GM23338 (cell line): ENCODE data around the gene DECR2. TPM values are rescaled to one million over a fixed set of nuclear protein-coding genes. Genes with fewer than 3 reads are reported as not detected.

Source experiments
- ATAC-seq: fragments of 200-7000 bp; cut with Tn5 transposase; 3 replicates; pipeline ENCODE4 v1.9.1; 2020
- DNase-seq: peaks from one replicate; pipeline ENCODE4 v3.0.0-alpha.2; 2015; ENCODE audit warnings: low spot score
- H2AFZ ChIP-seq: fragments of 200-600 bp; sonication (generic); 2 replicates; pipeline ENCODE4 v1.8.0; 2016; ENCODE audit warnings: antibody characterized with exemption, mild to moderate bottlenecking, moderate library complexity
- H3F3A ChIP-seq: fragments of 200-600 bp; sonication (generic); replicated peaks from 2 replicates; pipeline ENCODE4 v1.8.0; 2017; ENCODE audit warnings: antibody characterized with exemption, mixed run types, low read depth
- H3K27ac ChIP-seq: fragments of 200-600 bp; sonication (generic); 2 replicates; pipeline ENCODE4 v1.6.1; 2016; ENCODE audit warnings: low read depth
- H3K27me3 ChIP-seq: fragments of 200-600 bp; sonication (generic); 2 replicates; pipeline ENCODE4 v1.8.0; 2016; ENCODE audit warnings: mild to moderate bottlenecking, mixed run types, moderate library complexity; ENCODE audit not compliant: insufficient read depth
- H3K36me3 ChIP-seq: fragments of 200-600 bp; sonication (generic); 2 replicates; pipeline ENCODE4 v1.8.0; 2016; ENCODE audit warnings: mild to moderate bottlenecking; ENCODE audit not compliant: insufficient read depth
- H3K4me1 ChIP-seq: fragments of 200-600 bp; sonication (generic); 2 replicates; pipeline ENCODE4 v1.8.0; 2016; ENCODE audit warnings: mild to moderate bottlenecking, moderate library complexity; ENCODE audit not compliant: insufficient read depth
- H3K4me2 ChIP-seq: fragments of 200-600 bp; sonication (generic); 2 replicates; pipeline ENCODE4 v1.7.1; 2017; ENCODE audit warnings: mixed run types
- H3K4me3 ChIP-seq: fragments of 200-600 bp; sonication (generic); 2 replicates; pipeline ENCODE4 v1.6.1; 2016; ENCODE audit warnings: mixed run types
- H3K79me2 ChIP-seq: fragments of 200-600 bp; sonication (generic); replicated peaks from 2 replicates; pipeline ENCODE4 v1.8.0; 2017; ENCODE audit warnings: mild to moderate bottlenecking; ENCODE audit not compliant: insufficient read depth
- H3K9me2 ChIP-seq: fragments of 200-600 bp; sonication (generic); 2 replicates; pipeline ENCODE4 v1.8.0; 2017; ENCODE audit not compliant: insufficient read depth
- H4K20me1 ChIP-seq: fragments of 200-600 bp; sonication (generic); replicated peaks from 2 replicates; pipeline ENCODE4 v1.8.0; 2017; ENCODE audit warnings: mild to moderate bottlenecking; ENCODE audit not compliant: insufficient read depth
- H3K27ac Mint-ChIP-seq: 2 replicates; pipeline ENCODE4 v1.8.0; 2020; ENCODE audit warnings: inconsistent platforms, mild to moderate bottlenecking, moderate library complexity, mixed read lengths
- H3K27me3 Mint-ChIP-seq: 3 replicates; pipeline ENCODE4 v1.8.0; 2022; ENCODE audit warnings: low read depth, mild to moderate bottlenecking, moderate library complexity, mixed read lengths, inconsistent platforms; ENCODE audit not compliant: insufficient read depth, poor library complexity
- H3K36me3 Mint-ChIP-seq: 3 replicates; pipeline ENCODE4 v1.8.0; 2021; ENCODE audit warnings: low read depth, mild to moderate bottlenecking, inconsistent platforms, moderate library complexity, mixed read lengths
- H3K4me1 Mint-ChIP-seq: 3 replicates; pipeline ENCODE4 v1.8.0; 2020; ENCODE audit warnings: mild to moderate bottlenecking, inconsistent platforms, mixed read lengths
- H3K4me3 Mint-ChIP-seq: 3 replicates; pipeline ENCODE4 v1.8.0; 2021; ENCODE audit warnings: moderate library complexity, mild to moderate bottlenecking, inconsistent platforms, mixed read lengths
- H3K9me3 Mint-ChIP-seq: 3 replicates; pipeline ENCODE4 v1.8.0; 2020; ENCODE audit warnings: moderate library complexity, mild to moderate bottlenecking, inconsistent platforms, mixed read lengths
- CTCF ChIP-seq, 2 experiments: fragments of 200-600 bp in 1 of 2; sonication (generic) in 1 of 2; conservative IDR thresholded peaks; 2 replicates each; pipeline versions ENCODE4 v1.5.1 to v1.6.1; 2016 to 2017; ENCODE audit warnings: antibody characterized with exemption in 2 of 2, low read depth in 2 of 2, mild to moderate bottlenecking in 2 of 2, moderate library complexity in 1 of 2
- ETS1 ChIP-seq: IDR thresholded peaks from 2 replicates; pipeline ENCODE4 v1.6.1; 2016; ENCODE audit warnings: antibody characterized with exemption
- NANOG ChIP-seq: IDR thresholded peaks from 2 replicates; pipeline ENCODE4 v1.6.1; 2016; ENCODE audit warnings: antibody characterized with exemption, borderline replicate concordance
- POLR2AphosphoS5 ChIP-seq: IDR thresholded peaks from 2 replicates; pipeline ENCODE4 v1.6.1; 2016; ENCODE audit warnings: antibody characterized with exemption, low read depth
- ZNF331 ChIP-seq: fragments of 250-450 bp; sonication (Bioruptor Pico); IDR thresholded peaks from 2 replicates; pipeline ENCODE4 v1.5.0; 2020; ENCODE audit warnings: low read depth, mild to moderate bottlenecking, moderate library complexity
- polyA plus RNA-seq: library from polyadenylated mRNA; unstranded; fragments of >200 nt; fragmentation: Nextera tagmentation; extraction: Ambion mirVana; gene quantifications from 2 replicates; pipeline ENCODE4 v1.2.1, GENCODE V29; 2016
- total RNA-seq: library from RNA; depleted of rRNA; stranded (reverse); fragments of >200 nt; shearing (Covaris generic); gene quantifications from 2 replicates; pipeline ENCODE4 v1.2.3, GENCODE V29; 2014

DECR2 gene
- total and polyA plus RNA-seq, 2 experiments from 2014 or later: 20.3 to 26.9 TPM

- peak within 1 kb of the TSS; percentile 90 for H3K4me2 ChIP-seq
- H3K4me3 ChIP-seq: peak within 1 kb of the TSS; percentile 95
- Mint-ChIP-seq H3K36me3 (peaks cover 15% of the 10 kb centered on the region; the same call in 2 of the 3 replicates), H3K9me3 (no peaks in the 10 kb centered on the region; the same call in 2 of the 3 replicates), H3K4me1 (peaks cover 35% of the 10 kb centered on the region), H3K27ac (peak within 1 kb of the TSS; percentile 93; the same call in 1 of the 2 replicates), H3K27me3 (peaks cover 36% of the 10 kb centered on the region), H3K4me3 (peak within 1 kb of the TSS; percentile 87)
- H3K9me2 ChIP-seq: no peaks in the 10 kb centered on the region
- H4K20me1 ChIP-seq: peaks cover 5% of the 10 kb centered on the region
- H2AFZ ChIP-seq: no peak within 1 kb of the TSS
- DNase-seq: peak; percentile 71
- TF ChIP-seq NANOG: no peak
- TF ChIP-seq POLR2AphosphoS5: peak; percentile 60
- H3K36me3 ChIP-seq: no peaks in the 10 kb centered on the region
- ATAC-seq: no peak
- peaks cover 37% of the 10 kb centered on the region for H3F3A ChIP-seq
- peaks cover 29% of the 10 kb centered on the region for H3K79me2 ChIP-seq
- H3K4me1 ChIP-seq: peaks cover 42% of the 10 kb centered on the region
- H3K27ac ChIP-seq: peak within 1 kb of the TSS; percentile 98
- no peaks in the 10 kb centered on the region for H3K27me3 ChIP-seq
These were observed 19.6 kb upstream of the DECR2 start, which contains the start of gene PGAP6 for GRCh38 chr16:381789-382717. Gene PGAP6, minus strand, starts transcription at chr16:381978. Its CDS starts 157 bp downstream, at chr16:381821.

- Mint-ChIP-seq H3K4me1 (peaks cover 45% of the 10 kb centered on the region), H3K4me3 (peak overlapping the region; percentile 87), H3K36me3 (peaks cover 15% of the 10 kb centered on the region; the same call in 2 of the 3 replicates), H3K9me3 (no peaks in the 10 kb centered on the region; the same call in 2 of the 3 replicates), H3K27ac (peak overlapping the region; percentile 93), H3K27me3 (peaks cover 41% of the 10 kb centered on the region)
- DNase-seq (peak; percentile 90), ATAC-seq (peak; percentile 44)
- peaks cover 5% of the 10 kb centered on the region for H4K20me1 ChIP-seq
- H3K36me3 ChIP-seq: no peaks in the 10 kb centered on the region
- TF ChIP-seq CTCF (conservative IDR thresholded peaks at IDR 0.05; ENCODE audit: low read depth in 2 of 2) (no peak), POLR2AphosphoS5 (peak; percentile 44)
- peak overlapping the region; percentile 84 for H3K4me3 ChIP-seq
- peaks cover 42% of the 10 kb centered on the region for H3K4me1 ChIP-seq
- H3K9me2 ChIP-seq: no peaks in the 10 kb centered on the region
- H3F3A ChIP-seq: peaks cover 39% of the 10 kb centered on the region
- no peak overlapping the region for H2AFZ ChIP-seq
- H3K27me3 ChIP-seq: no peaks in the 10 kb centered on the region
- peak overlapping the region; percentile 98 for H3K27ac ChIP-seq
- H3K4me2 ChIP-seq: peak overlapping the region; percentile 82
- peaks cover 29% of the 10 kb centered on the region for H3K79me2 ChIP-seq
These were observed 18.2 kb upstream of the DECR2 start for GRCh38 chr16:383326-384051.

- H4K20me1 ChIP-seq: no peaks in the 10 kb centered on the region
- no peak overlapping the region for H2AFZ ChIP-seq
- Mint-ChIP-seq H3K36me3 (peaks cover 9% of the 10 kb centered on the region; the same call in 1 of the 3 replicates), H3K4me3 (no peak overlapping the region), H3K27me3 (peaks cover 43% of the 10 kb centered on the region), H3K27ac (no peak overlapping the region; the same call in 1 of the 2 replicates), H3K9me3 (peaks cover 1% of the 10 kb centered on the region; the same call in 2 of the 3 replicates), H3K4me1 (peaks cover 42% of the 10 kb centered on the region)
- H3K79me2 ChIP-seq: no peaks in the 10 kb centered on the region
- no peak overlapping the region for H3K4me3 ChIP-seq
- H3K9me2 ChIP-seq: no peaks in the 10 kb centered on the region
- peak overlapping the region; percentile 35; the same call in 1 of the 2 replicates for H3K4me2 ChIP-seq
- DNase-seq (no peak), ATAC-seq (no peak)
- no peak overlapping the region for H3K27ac ChIP-seq
- peaks cover 35% of the 10 kb centered on the region for H3K4me1 ChIP-seq
- no peaks in the 10 kb centered on the region for H3K27me3 ChIP-seq
- TF ChIP-seq ETS1: no peak
- no peak for TF ChIP-seq NANOG
- TF ChIP-seq CTCF (conservative IDR thresholded peaks at IDR 0.05; ENCODE audit: low read depth in 2 of 2): peak; percentile 21 to 42; a peak in 3 of 4 replicates
- TF ChIP-seq ZNF331 (CRISPR knock-in tag): no peak
- peaks cover 32% of the 10 kb centered on the region for H3F3A ChIP-seq
- no peaks in the 10 kb centered on the region for H3K36me3 ChIP-seq
These were observed 15.0 kb upstream of the DECR2 start for GRCh38 chr16:386641-387156.
